GM19467 (cell line): ENCODE results near the gene CYP2C19.
"Not testable (repeated sequence)": the region's sequence is repeated elsewhere in the genome, so short reads cannot be mapped to it uniquely, and the experiment has no call there.

Source experiments
- ATAC-seq: cut with Tn5 transposase; IDR thresholded peaks from one replicate; pipeline ENCODE4 v1.9.1; 2021; ENCODE audit warnings: mild to moderate bottlenecking, moderate library complexity; ENCODE audit not compliant: unreplicated experiment

The CYP2C19 gene

GRCh38 chr10:94878649-94879048 is 116.2 kb downstream of the CYP2C19 start:
- peak; percentile 36 for ATAC-seq

GRCh38 chr10:94879214-94879613 is 116.7 kb downstream of the CYP2C19 start:
- peak; percentile 50 for ATAC-seq

GRCh38 chr10:94889123-94889522 is 126.6 kb downstream of the CYP2C19 start:
- ATAC-seq, result no peak

GRCh38 chr10:94890264-94891022 is 128.0 kb downstream of the CYP2C19 start:
- no peak for ATAC-seq

- ATAC-seq, result not testable (repeated sequence)
Measured at GRCh38 chr10:94898414-94898813, 135.9 kb downstream of the CYP2C19 start.

- ATAC-seq, result no peak
Measured at GRCh38 chr10:94902080-94902479, 139.6 kb downstream of the CYP2C19 start.

GRCh38 chr10:94902570-94902969 is 140.1 kb downstream of the CYP2C19 start:
- ATAC-seq, result peak; percentile 64
